Activated CD8-positive, alpha-beta memory T cell treated with anti-CD3 and anti-CD28 coated beads for 24 hours (primary cell): Measurements from ENCODE around the gene TP53RK.

Source experiments
- DNase-seq: peaks from one replicate; pipeline ENCODE4 v3.0.0-alpha.2; 2020

TP53RK gene

GRCh38 chr20:46657137-46657536 is 32.1 kb downstream of the TP53RK start:
- DNase-seq = no peak

GRCh38 chr20:46652699-46653098 is 36.5 kb downstream of the TP53RK start:
- no peak for DNase-seq

GRCh38 chr20:46651091-46651962 is 37.9 kb downstream of the TP53RK start, which contains the start of gene SLC13A3:
Gene SLC13A3, minus strand, starts transcription at chr20:46651459. Its CDS starts 38 bp downstream, at chr20:46651421.
- peak; percentile 45 for DNase-seq

- DNase-seq = peak; percentile 26
These were observed 38.6 kb downstream of the TP53RK start for GRCh38 chr20:46650575-46651090.

GRCh38 chr20:46649965-46650542 is 39.2 kb downstream of the TP53RK start:
- DNase-seq = peak; percentile 13

GRCh38 chr20:46649650-46649949 is 39.6 kb downstream of the TP53RK start:
- no peak for DNase-seq

GRCh38 chr20:46648903-46649649 is 40.2 kb downstream of the TP53RK start:
- DNase-seq = no peak

GRCh38 chr20:46647469-46647868 is 41.8 kb downstream of the TP53RK start:
- DNase-seq = peak; percentile 15

GRCh38 chr20:46646659-46647380 is 42.4 kb downstream of the TP53RK start:
- no peak for DNase-seq

- DNase-seq = no peak
These were observed 43.1 kb downstream of the TP53RK start for GRCh38 chr20:46646122-46646521.

- DNase-seq = no peak
These were observed 44.5 kb downstream of the TP53RK start for GRCh38 chr20:46644733-46645132.

- no peak for DNase-seq
These were observed 45.1 kb downstream of the TP53RK start for GRCh38 chr20:46644160-46644559.

- no peak for DNase-seq
These were observed 46.3 kb downstream of the TP53RK start for GRCh38 chr20:46642969-46643343.

GRCh38 chr20:46642265-46642968 is 46.8 kb downstream of the TP53RK start:
- DNase-seq = peak; percentile 13

- peak; percentile 26 for DNase-seq
These were observed 47.8 kb downstream of the TP53RK start for GRCh38 chr20:46641424-46641823.

GRCh38 chr20:46640536-46641311 is 48.5 kb downstream of the TP53RK start:
- DNase-seq = peak; percentile 35

GRCh38 chr20:46640044-46640443 is 49.2 kb downstream of the TP53RK start:
- no peak for DNase-seq

- peak; percentile 9 for DNase-seq
These were observed 49.7 kb downstream of the TP53RK start for GRCh38 chr20:46639587-46639986.

GRCh38 chr20:46638898-46639274 is 50.4 kb downstream of the TP53RK start:
- DNase-seq = peak; percentile 9

GRCh38 chr20:46638134-46638897 is 50.9 kb downstream of the TP53RK start:
- DNase-seq = peak; percentile 38
